GM18511 (cell line): ENCODE results near the gene ZC3H11A.

Experiments
- ATAC-seq: cut with Tn5 transposase; IDR thresholded peaks from one replicate; pipeline ENCODE4 v1.9.1; 2021; ENCODE audit warnings: mild to moderate bottlenecking, moderate library complexity; ENCODE audit not compliant: unreplicated experiment

Gene ZC3H11A

GRCh38 chr1:203839081-203839480 lies 43.7 kb downstream of the ZC3H11A start:
- no peak for ATAC-seq

GRCh38 chr1:203840208-203840808 lies 44.9 kb downstream of the ZC3H11A start:
- no peak for ATAC-seq

GRCh38 chr1:203842559-203842876 lies 47.1 kb downstream of the ZC3H11A start:
- ATAC-seq = no peak

- ATAC-seq = no peak
Observed at GRCh38 chr1:203843435-203843834, 48.0 kb downstream of the ZC3H11A start.
